Lung (tissue), 12 donors: ENCODE measurements around the gene GNL3. TPM values are rescaled to one million over a fixed set of nuclear protein-coding genes. Genes with fewer than 3 reads are reported as not detected.

Experiments used
- ATAC-seq: fragments of 200-7000 bp; cut with Tn5 transposase; one replicate; pipeline ENCODE4 v1.9.1; 2020; ENCODE audit warnings: moderate number of reproducible peaks; ENCODE audit not compliant: insufficient read depth, low FRiP score
- DNase-seq, 3 donors: peaks; one replicate each; pipeline ENCODE4 v3.0.0-alpha.2; 2013 to 2017
- H3K27ac ChIP-seq, 2 donors: one replicate each; pipeline ENCODE4 v1.5.1; 2013; ENCODE audit warnings: mild to moderate bottlenecking in 2 of 2, moderate library complexity in 2 of 2, control low read depth in 1 of 2, inconsistent platforms in 1 of 2, low read depth in 1 of 2, low read length in 1 of 2
- H3K27me3 ChIP-seq, 3 donors: one replicate each; pipeline ENCODE4 v1.5.1; 2013; ENCODE audit warnings: low read length in 2 of 3; ENCODE audit not compliant: control insufficient read depth in 3 of 3, insufficient read depth in 3 of 3
- H3K36me3 ChIP-seq, 4 donors: one replicate each; pipeline ENCODE4 v1.5.1; 2013; ENCODE audit warnings: low read length in 4 of 4, mild to moderate bottlenecking in 1 of 4, moderate library complexity in 1 of 4; ENCODE audit not compliant: control insufficient read depth in 4 of 4, insufficient read depth in 4 of 4
- H3K4me1 ChIP-seq, 5 donors: one replicate each; pipeline ENCODE4 v1.5.1; 2013; ENCODE audit warnings: low read length in 5 of 5, mild to moderate bottlenecking in 2 of 5, moderate library complexity in 1 of 5; ENCODE audit not compliant: control insufficient read depth in 5 of 5, insufficient read depth in 5 of 5
- H3K4me3 ChIP-seq: one replicate; pipeline ENCODE4 v1.5.1; 2013; ENCODE audit warnings: mild to moderate bottlenecking, control low read depth, moderate library complexity
- H3K9ac ChIP-seq, 2 donors: one replicate each; pipeline ENCODE4 v1.5.1; 2013; ENCODE audit warnings: low read length in 2 of 2, control low read depth in 1 of 2; ENCODE audit not compliant: insufficient read depth in 1 of 2
- H3K9me3 ChIP-seq, 4 donors: one replicate each; pipeline ENCODE4 v1.5.1; 2013; ENCODE audit warnings: low read length in 3 of 4, mild to moderate bottlenecking in 1 of 4, moderate library complexity in 1 of 4; ENCODE audit not compliant: control insufficient read depth in 4 of 4, insufficient read depth in 3 of 4
- CTCF ChIP-seq: IDR thresholded peaks from 2 replicates; pipeline ENCODE4 v1.5.1; 2012; ENCODE audit warnings: mild to moderate bottlenecking; ENCODE audit errors: control extremely low read depth, extremely low read depth
- WGBS, 2 donors: extraction: QIAGEN DNeasy Blood & Tissue Kit; methylation state at CpG; one replicate each; pipeline ENCODE4 v1.1.7; 2013; 5-methylcytosine and 5-hydroxymethylcytosine counted together
- polyA plus RNA-seq, 2 donors: library from polyadenylated mRNA; stranded (reverse); fragments of 200-250 nt; gene quantifications; one replicate each; pipeline ENCODE4 v1.2.1, GENCODE V29; 2013
- total RNA-seq, 2 donors: library from RNA; depleted of rRNA in 1 of 2; stranded (reverse); fragments of >200 nt in 1 of 2; gene quantifications; one replicate each; pipeline ENCODE4 v1.2.1, GENCODE V29; 2014 to 2021
- donor health status: control.
- donor health status: control.
- donor health status: Bipolar disorder and iron deficiency.
- donor health status: healthy.
- donor health status: DM: yes; HTN: yes; CAD: no.

Gene GNL3
- total and polyA plus RNA-seq, 4 donors, result 57.5 to 84.6 (median 72.4) TPM

- peak overlapping the region; percentile 98 to 99 for H3K27ac ChIP-seq
- peak overlapping the region; percentile 95 for H3K4me3 ChIP-seq
- DNase-seq (peak in 2 of 3 donors; percentile 70 to 80), ATAC-seq (peak; percentile 85)
- H3K9ac ChIP-seq, result peak overlapping the region; percentile 48 to 93
- peaks cover 22 to 43% (median 24%) of the 10 kb centered on the region in 4 donors for H3K36me3 ChIP-seq
- no peaks in the 10 kb centered on the region for H3K9me3 ChIP-seq
- peaks cover 4 to 30% (median 7%) of the 10 kb centered on the region in 5 donors for H3K4me1 ChIP-seq
- no peak for TF ChIP-seq CTCF
- no peaks in the 10 kb centered on the region for H3K27me3 ChIP-seq
- WGBS, 2 donors, result 0% methylated on average over 26 to 41 of the region's 41 CpGs
Measured at GRCh38 chr3:52685285-52685708, 535 bp upstream of the GNL3 start.

- no peak for ATAC-seq
- WGBS, 2 donors, result 80% methylated on average over 6 of the region's 6 CpGs
- Histone ChIP-seq H3K4me1 (peaks cover 4 to 25% (median 7%) of the 10 kb centered on the region in 5 donors), H3K9ac (no peak overlapping the region), H3K27me3 (no peaks in the 10 kb centered on the region), H3K9me3 (no peaks in the 10 kb centered on the region), H3K36me3 (peaks cover 24 to 53% (median 40%) of the 10 kb centered on the region in 4 donors), H3K4me3 (no peak overlapping the region), H3K27ac (no peak overlapping the region)
- no peak for DNase-seq
- no peak for TF ChIP-seq CTCF
Measured at GRCh38 chr3:52688266-52688665, 2.4 kb downstream of the GNL3 start.

GRCh38 chr3:52689151-52689550 is 3.3 kb downstream of the GNL3 start:
- no peak overlapping the region for H3K9ac ChIP-seq
- no peak for TF ChIP-seq CTCF
- DNase-seq (no peak), ATAC-seq (no peak)
- H3K36me3 ChIP-seq, result peaks cover 30 to 61% (median 47%) of the 10 kb centered on the region in 4 donors
- H3K27ac ChIP-seq, result no peak overlapping the region
- no peak overlapping the region for H3K4me3 ChIP-seq
- no peaks in the 10 kb centered on the region for H3K9me3 ChIP-seq
- H3K4me1 ChIP-seq, result peaks cover 2 to 17% (median 4%) of the 10 kb centered on the region in 5 donors
- 88 to 93% methylated on average over 3 of the region's 3 CpGs for WGBS, 2 donors
- H3K27me3 ChIP-seq, result no peaks in the 10 kb centered on the region

- WGBS, 2 donors, result 96 to 97% methylated on average over 2 of the region's 2 CpGs
- Histone ChIP-seq H3K9ac (no peak overlapping the region), H3K36me3 (peaks cover 34 to 73% (median 59%) of the 10 kb centered on the region in 4 donors), H3K27me3 (no peaks in the 10 kb centered on the region), H3K27ac (no peak overlapping the region), H3K4me3 (no peak overlapping the region), H3K9me3 (no peaks in the 10 kb centered on the region), H3K4me1 (peaks cover 0 to 10% (median 4%) of the 10 kb centered on the region in 5 donors)
- no peak for ATAC-seq
- TF ChIP-seq CTCF, result no peak
- no peak for DNase-seq
Measured at GRCh38 chr3:52690560-52690959, 4.7 kb downstream of the GNL3 start.
